Right lobe of liver (tissue), 4 donors: Measurements from ENCODE around the gene CPLX1.

ENCODE experiments used
- POLR2A ChIP-seq: fragments of 450-650 bp; IDR thresholded peaks from one replicate; pipeline ENCODE4 v1.6.1; 2017; ENCODE audit warnings: antibody characterized with exemption, mild to moderate bottlenecking
- TF ChIP-seq, protein P1 (sequence below), 4 donors: fragments of 200-600 bp in 3 of 4; fragments of 450-650 bp in 1 of 4; IDR thresholded peaks; one replicate each; pipeline versions ENCODE4 v1.5.1 to v1.8.0; 2016 to 2022; ENCODE audit warnings: antibody characterized with exemption in 4 of 4, mild to moderate bottlenecking in 2 of 4
- donor health status: DM: no; HTN: no; CAD: no.
- donor health status: DM: no; HTN: no; CAD: no.
- donor health status: DM: no; HTN: yes; CAD: no.

DNA sequence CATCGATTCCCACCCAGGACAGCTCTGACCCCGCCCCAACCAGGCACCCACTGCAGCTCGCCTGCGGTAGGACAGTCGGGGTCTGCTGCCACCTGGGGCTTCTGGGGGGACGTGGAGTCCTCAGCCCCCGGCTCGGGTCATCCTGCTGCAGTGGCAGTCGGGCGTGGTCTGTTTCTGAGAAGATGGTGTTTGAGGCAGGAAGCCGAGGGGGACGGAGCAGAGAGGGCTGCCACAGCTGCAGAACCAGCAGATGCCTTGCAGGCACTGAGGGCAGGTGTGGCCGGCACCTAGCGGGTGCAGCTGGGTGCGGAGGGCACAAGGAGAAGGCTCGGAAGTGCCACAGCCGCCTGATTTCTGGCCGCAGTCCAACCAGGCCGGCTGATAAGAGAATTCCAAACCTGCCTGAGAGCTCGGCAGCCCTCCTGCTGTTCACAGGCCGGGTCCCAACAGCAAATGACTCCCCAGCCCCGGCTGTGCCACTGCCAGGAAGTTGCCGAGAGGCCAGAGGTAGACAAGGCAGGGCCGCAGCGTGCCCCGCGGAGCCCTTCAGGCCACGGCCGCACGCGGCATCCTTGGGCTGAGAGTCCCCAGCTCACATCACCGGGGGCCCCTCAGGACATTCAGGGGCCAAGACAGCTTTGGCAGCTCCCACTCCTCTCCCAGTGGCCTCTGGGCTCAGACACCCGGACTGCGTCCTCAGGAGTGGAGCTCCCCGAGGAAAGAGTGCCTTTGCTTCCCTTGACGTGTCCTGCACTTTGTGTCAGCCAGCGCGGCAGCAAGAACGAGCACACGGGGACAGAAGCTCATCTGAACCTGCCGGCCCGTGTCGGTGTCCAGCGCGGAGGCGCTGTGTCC lies 9.4 kb upstream of the CPLX1 start:
- TF ChIP-seq, protein P1, sequence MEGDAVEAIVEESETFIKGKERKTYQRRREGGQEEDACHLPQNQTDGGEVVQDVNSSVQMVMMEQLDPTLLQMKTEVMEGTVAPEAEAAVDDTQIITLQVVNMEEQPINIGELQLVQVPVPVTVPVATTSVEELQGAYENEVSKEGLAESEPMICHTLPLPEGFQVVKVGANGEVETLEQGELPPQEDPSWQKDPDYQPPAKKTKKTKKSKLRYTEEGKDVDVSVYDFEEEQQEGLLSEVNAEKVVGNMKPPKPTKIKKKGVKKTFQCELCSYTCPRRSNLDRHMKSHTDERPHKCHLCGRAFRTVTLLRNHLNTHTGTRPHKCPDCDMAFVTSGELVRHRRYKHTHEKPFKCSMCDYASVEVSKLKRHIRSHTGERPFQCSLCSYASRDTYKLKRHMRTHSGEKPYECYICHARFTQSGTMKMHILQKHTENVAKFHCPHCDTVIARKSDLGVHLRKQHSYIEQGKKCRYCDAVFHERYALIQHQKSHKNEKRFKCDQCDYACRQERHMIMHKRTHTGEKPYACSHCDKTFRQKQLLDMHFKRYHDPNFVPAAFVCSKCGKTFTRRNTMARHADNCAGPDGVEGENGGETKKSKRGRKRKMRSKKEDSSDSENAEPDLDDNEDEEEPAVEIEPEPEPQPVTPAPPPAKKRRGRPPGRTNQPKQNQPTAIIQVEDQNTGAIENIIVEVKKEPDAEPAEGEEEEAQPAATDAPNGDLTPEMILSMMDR (IDR thresholded peaks at IDR 0.05) = no peak
- TF ChIP-seq POLR2A = no peak
